ENCODE measurements around the gene RAB1B. TPM values are rescaled to one million over a fixed set of nuclear protein-coding genes. Genes with fewer than 3 reads are reported as not detected.

The RAB1B gene
- polyA plus RNA-seq, 2 donors, result 129 to 156 TPM

GRCh38 chr11:66292543-66293332 lies 24.3 kb downstream of the RAB1B start:
- Histone ChIP-seq H3K4me3 (ENCODE audit: low read depth in 1 of 2, low read length in 2 of 2) (no peak overlapping the region), H3K4me1 (ENCODE audit: control insufficient read depth in 2 of 2, insufficient read depth in 2 of 2, low read length in 1 of 2) (peaks cover 9 to 27% of the 10 kb centered on the region in 2 donors), H3K27me3 (ENCODE audit: control insufficient read depth in 1 of 2, insufficient read depth in 2 of 2, low read length in 2 of 2) (peaks cover 0 to 9% of the 10 kb centered on the region in 2 donors), H3K27ac (ENCODE audit: low read depth in 2 of 2, low read length in 1 of 2) (no peak overlapping the region), H3K9me3 (ENCODE audit: control insufficient read depth in 2 of 2, insufficient read depth in 1 of 2, low read depth in 1 of 2, low read length in 1 of 2) (no peaks in the 10 kb centered on the region), H3K36me3 (ENCODE audit: control insufficient read depth in 2 of 2, insufficient read depth in 2 of 2, low read length in 1 of 2) (no peaks in the 10 kb centered on the region)
- 41 to 47% methylated on average over 17 of the region's 17 CpGs for WGBS, 2 donors

- Histone ChIP-seq H3K36me3 (ENCODE audit: control insufficient read depth in 2 of 2, insufficient read depth in 2 of 2, low read length in 1 of 2) (no peaks in the 10 kb centered on the region), H3K9me3 (ENCODE audit: control insufficient read depth in 2 of 2, insufficient read depth in 1 of 2, low read depth in 1 of 2, low read length in 1 of 2) (no peaks in the 10 kb centered on the region), H3K27me3 (ENCODE audit: control insufficient read depth in 1 of 2, insufficient read depth in 2 of 2, low read length in 2 of 2) (peaks cover 0 to 9% of the 10 kb centered on the region in 2 donors), H3K4me1 (ENCODE audit: control insufficient read depth in 2 of 2, insufficient read depth in 2 of 2, low read length in 1 of 2) (peaks cover 5 to 21% of the 10 kb centered on the region in 2 donors), H3K27ac (ENCODE audit: low read depth in 2 of 2, low read length in 1 of 2) (no peak overlapping the region), H3K4me3 (ENCODE audit: low read depth in 1 of 2, low read length in 2 of 2) (no peak overlapping the region)
- 62 to 67% methylated on average over 4 of the region's 4 CpGs for WGBS, 2 donors
Observed at GRCh38 chr11:66293352-66293751, 24.9 kb downstream of the RAB1B start.

- H3K27ac ChIP-seq (ENCODE audit: low read depth in 2 of 2, low read length in 1 of 2), result no peak overlapping the region
- no peak overlapping the region for H3K4me3 ChIP-seq (ENCODE audit: low read depth in 1 of 2, low read length in 2 of 2)
- H3K36me3 ChIP-seq (ENCODE audit: control insufficient read depth in 2 of 2, insufficient read depth in 2 of 2, low read length in 1 of 2), result no peaks in the 10 kb centered on the region
- H3K9me3 ChIP-seq (ENCODE audit: control insufficient read depth in 2 of 2, insufficient read depth in 1 of 2, low read depth in 1 of 2, low read length in 1 of 2), result no peaks in the 10 kb centered on the region
- peaks cover 0 to 9% of the 10 kb centered on the region in 2 donors for H3K27me3 ChIP-seq (ENCODE audit: control insufficient read depth in 1 of 2, insufficient read depth in 2 of 2, low read length in 2 of 2)
- H3K4me1 ChIP-seq (ENCODE audit: control insufficient read depth in 2 of 2, insufficient read depth in 2 of 2, low read length in 1 of 2), result peaks cover 5 to 19% of the 10 kb centered on the region in 2 donors
- WGBS, 2 donors, result 78 to 79% methylated on average over 29 to 30 of the region's 30 CpGs
Observed at GRCh38 chr11:66293777-66294625, 25.6 kb downstream of the RAB1B start.

GRCh38 chr11:66294626-66295620 lies 26.5 kb downstream of the RAB1B start:
- no peaks in the 10 kb centered on the region for H3K36me3 ChIP-seq (ENCODE audit: control insufficient read depth in 2 of 2, insufficient read depth in 2 of 2, low read length in 1 of 2)
- peaks cover 0 to 9% of the 10 kb centered on the region in 2 donors for H3K27me3 ChIP-seq (ENCODE audit: control insufficient read depth in 1 of 2, insufficient read depth in 2 of 2, low read length in 2 of 2)
- H3K9me3 ChIP-seq (ENCODE audit: control insufficient read depth in 2 of 2, insufficient read depth in 1 of 2, low read depth in 1 of 2, low read length in 1 of 2), result no peaks in the 10 kb centered on the region
- no peak overlapping the region for H3K27ac ChIP-seq (ENCODE audit: low read depth in 2 of 2, low read length in 1 of 2)
- H3K4me3 ChIP-seq (ENCODE audit: low read depth in 1 of 2, low read length in 2 of 2), result no peak overlapping the region
- peaks cover 1 to 16% of the 10 kb centered on the region in 2 donors for H3K4me1 ChIP-seq (ENCODE audit: control insufficient read depth in 2 of 2, insufficient read depth in 2 of 2, low read length in 1 of 2)
- WGBS, 2 donors, result 82% methylated on average over 120 to 123 of the region's 123 CpGs

- H3K36me3 ChIP-seq (ENCODE audit: control insufficient read depth in 2 of 2, insufficient read depth in 2 of 2, low read length in 1 of 2), result no peaks in the 10 kb centered on the region
- H3K9me3 ChIP-seq (ENCODE audit: control insufficient read depth in 2 of 2, insufficient read depth in 1 of 2, low read depth in 1 of 2, low read length in 1 of 2), result no peaks in the 10 kb centered on the region
- 56 to 57% methylated on average over 8 of the region's 8 CpGs for WGBS, 2 donors
- peaks cover 0 to under 1% of the 10 kb centered on the region in 2 donors for H3K27me3 ChIP-seq (ENCODE audit: control insufficient read depth in 1 of 2, insufficient read depth in 2 of 2, low read length in 2 of 2)
- no peak overlapping the region for H3K4me3 ChIP-seq (ENCODE audit: low read depth in 1 of 2, low read length in 2 of 2)
- H3K4me1 ChIP-seq (ENCODE audit: control insufficient read depth in 2 of 2, insufficient read depth in 2 of 2, low read length in 1 of 2), result peaks cover 0 to 3% of the 10 kb centered on the region in 2 donors
- H3K27ac ChIP-seq (ENCODE audit: low read depth in 2 of 2, low read length in 1 of 2), result no peak overlapping the region
Observed at GRCh38 chr11:66297610-66298009, 29.2 kb downstream of the RAB1B start.

GRCh38 chr11:66299186-66299585 lies 30.7 kb downstream of the RAB1B start:
- H3K4me3 ChIP-seq (ENCODE audit: low read depth in 1 of 2, low read length in 2 of 2), result no peak overlapping the region
- 70 to 72% methylated on average over 3 of the region's 3 CpGs for WGBS, 2 donors
- no peaks in the 10 kb centered on the region for H3K4me1 ChIP-seq (ENCODE audit: control insufficient read depth in 2 of 2, insufficient read depth in 2 of 2, low read length in 1 of 2)
- no peak overlapping the region for H3K27ac ChIP-seq (ENCODE audit: low read depth in 2 of 2, low read length in 1 of 2)
- H3K9me3 ChIP-seq (ENCODE audit: control insufficient read depth in 2 of 2, insufficient read depth in 1 of 2, low read depth in 1 of 2, low read length in 1 of 2), result no peaks in the 10 kb centered on the region
- H3K36me3 ChIP-seq (ENCODE audit: control insufficient read depth in 2 of 2, insufficient read depth in 2 of 2, low read length in 1 of 2), result no peaks in the 10 kb centered on the region
- no peaks in the 10 kb centered on the region for H3K27me3 ChIP-seq (ENCODE audit: control insufficient read depth in 1 of 2, insufficient read depth in 2 of 2, low read length in 2 of 2)

GRCh38 chr11:66302656-66303055 lies 34.2 kb downstream of the RAB1B start:
- H3K4me3 ChIP-seq (ENCODE audit: low read depth in 1 of 2, low read length in 2 of 2), result no peak overlapping the region
- H3K4me1 ChIP-seq (ENCODE audit: control insufficient read depth in 2 of 2, insufficient read depth in 2 of 2, low read length in 1 of 2), result no peaks in the 10 kb centered on the region
- WGBS, 2 donors, result 89% methylated on average over 12 of the region's 12 CpGs

GRCh38 chr11:66309475-66309874 lies 41.0 kb downstream of the RAB1B start:
- Histone ChIP-seq H3K4me3 (ENCODE audit: low read depth in 1 of 2, low read length in 2 of 2) (no peak overlapping the region), H3K27me3 (ENCODE audit: control insufficient read depth in 1 of 2, insufficient read depth in 2 of 2, low read length in 2 of 2) (no peaks in the 10 kb centered on the region), H3K27ac (ENCODE audit: low read depth in 2 of 2, low read length in 1 of 2) (no peak overlapping the region), H3K36me3 (ENCODE audit: control insufficient read depth in 2 of 2, insufficient read depth in 2 of 2, low read length in 1 of 2) (no peaks in the 10 kb centered on the region), H3K4me1 (ENCODE audit: control insufficient read depth in 2 of 2, insufficient read depth in 2 of 2, low read length in 1 of 2) (peaks cover 0 to 3% of the 10 kb centered on the region in 2 donors), H3K9me3 (ENCODE audit: control insufficient read depth in 2 of 2, insufficient read depth in 1 of 2, low read depth in 1 of 2, low read length in 1 of 2) (no peaks in the 10 kb centered on the region)
- 60 to 70% methylated on average over 3 of the region's 3 CpGs for WGBS, 2 donors

More at GRCh38 chr11:66302656-66303055, 34.2 kb downstream of the RAB1B start:
- Histone ChIP-seq H3K27me3 (ENCODE audit: control insufficient read depth in 1 of 2, insufficient read depth in 2 of 2, low read length in 2 of 2) (no peaks in the 10 kb centered on the region), H3K36me3 (ENCODE audit: control insufficient read depth in 2 of 2, insufficient read depth in 2 of 2, low read length in 1 of 2) (no peaks in the 10 kb centered on the region), H3K9me3 (ENCODE audit: control insufficient read depth in 2 of 2, insufficient read depth in 1 of 2, low read depth in 1 of 2, low read length in 1 of 2) (no peaks in the 10 kb centered on the region), H3K27ac (ENCODE audit: low read depth in 2 of 2, low read length in 1 of 2) (no peak overlapping the region)

GRCh38 chr11:66310324-66310723 lies 41.9 kb downstream of the RAB1B start:
- H3K4me3 ChIP-seq (ENCODE audit: low read depth in 1 of 2, low read length in 2 of 2), result no peak overlapping the region
- no peaks in the 10 kb centered on the region for H3K9me3 ChIP-seq (ENCODE audit: control insufficient read depth in 2 of 2, insufficient read depth in 1 of 2, low read depth in 1 of 2, low read length in 1 of 2)
- H3K4me1 ChIP-seq (ENCODE audit: control insufficient read depth in 2 of 2, insufficient read depth in 2 of 2, low read length in 1 of 2), result peaks cover 0 to 5% of the 10 kb centered on the region in 2 donors
- no peaks in the 10 kb centered on the region for H3K27me3 ChIP-seq (ENCODE audit: control insufficient read depth in 1 of 2, insufficient read depth in 2 of 2, low read length in 2 of 2)
- H3K36me3 ChIP-seq (ENCODE audit: control insufficient read depth in 2 of 2, insufficient read depth in 2 of 2, low read length in 1 of 2), result no peaks in the 10 kb centered on the region
- 65 to 77% methylated on average over 8 of the region's 8 CpGs for WGBS, 2 donors
- H3K27ac ChIP-seq (ENCODE audit: low read depth in 2 of 2, low read length in 1 of 2), result no peak overlapping the region
